ENCODE data around the gene SNN. TPM values are rescaled to one million over a fixed set of nuclear protein-coding genes. Genes with fewer than 3 reads are reported as not detected.

The SNN gene
- total and polyA plus RNA-seq, 9 of the 15 experiments (the other 6 are each of a cell fraction or from before 2014, with no cell fraction given) = 0.07 to 2.9 (median 1.9) TPM

- H4K20me1 ChIP-seq (replicated peaks; ENCODE audit: control insufficient read depth, insufficient read depth, low read length) = no peaks in the 10 kb centered on the region
- no peaks in the 10 kb centered on the region for H3K9me1 ChIP-seq (ENCODE audit: control insufficient read depth, insufficient read depth, low read length)
- peaks cover 0 to 9% of the 10 kb centered on the region in 2 experiments; a peak in 1 of 5 replicates for H3K4me1 ChIP-seq (replicated peaks in 1 of 2; ENCODE audit: control insufficient read depth in 2 of 2, insufficient read depth in 2 of 2, low read length in 2 of 2)
- in situ Hi-C loops (cut with MboI) (no loop called here), intact Hi-C loops (cut with micrococcal nuclease) (no loop called here)
- H3K27ac ChIP-seq (ENCODE audit: extremely low read depth, low read depth, low read length) = no peak overlapping the region
- H3K36me3 ChIP-seq (ENCODE audit: control insufficient read depth, insufficient read depth, low read length) = peaks cover 93% of the 10 kb centered on the region
- TF ChIP-seq HEY1 (CRISPR knock-in tag; IDR thresholded peaks at IDR 0.05; ENCODE audit: borderline replicate concordance) (no peak), MAZ (CRISPR knock-in tag; conservative IDR thresholded peaks at IDR 0.05 in 1 of 2, IDR thresholded peaks at IDR 0.05 in 1 of 2) (no peak), POLR2G (IDR thresholded peaks at IDR 0.05; ENCODE audit: low read depth, low read length) (no peak)
- H3K4me2 ChIP-seq (ENCODE audit: insufficient read depth, low read length) = no peak overlapping the region
- DNase-seq (ENCODE audit: extremely low read depth in 1 of 4, low spot score in 3 of 4) (no peak), FAIRE-seq (no peak), ATAC-seq (no peak)
- no peaks in the 10 kb centered on the region for H3K27me3 ChIP-seq (ENCODE audit: control insufficient read depth in 2 of 2, insufficient read depth in 2 of 2, low read length in 2 of 2)
- H3K9me3 ChIP-seq (replicated peaks; ENCODE audit: control insufficient read depth, insufficient read depth, low read depth, low read length) = no peaks in the 10 kb centered on the region
- H3K9ac ChIP-seq (ENCODE audit: insufficient read depth in 1 of 2, low read depth in 2 of 2, low read length in 2 of 2) = no peak overlapping the region
- H3K4me3 ChIP-seq = no peak overlapping the region
- POLR2A ChIA-PET = interaction anchor here (0.7 to 1.1 kb wide), 2 partner anchors 16 to 39 kb away, joined by 3 read pairs; no protein-coding TSS in a partner anchor
- BruUV-seq (replicated peaks) = no TSS peak
- H2AFZ ChIP-seq (ENCODE audit: low read depth, low read length) = no peak overlapping the region
- CTCF ChIA-PET (ENCODE audit: low intra/inter-chr PET ratio) = no interaction called here
- WGBS (ENCODE audit: insufficient coverage, low coverage, missing lambda C conversion rate) = 86% methylated on average over 9 of the region's 9 CpGs
- H3K79me2 ChIP-seq (ENCODE audit: control insufficient read depth, insufficient read depth, low read length) = no peaks in the 10 kb centered on the region; the same call in 2 of the 3 replicates
These were observed 17.8 kb downstream of the SNN start for GRCh38 chr16:11685844-11686618.

All from K562 (cell line).